ENCODE results near the gene ZNF266. TPM values are rescaled to one million over a fixed set of nuclear protein-coding genes. Genes with fewer than 3 reads are reported as not detected.

Gene ZNF266
- total RNA-seq, 4 donors from 2014 or later, result 12.6 to 49.1 (median 35.4) TPM

DNA sequence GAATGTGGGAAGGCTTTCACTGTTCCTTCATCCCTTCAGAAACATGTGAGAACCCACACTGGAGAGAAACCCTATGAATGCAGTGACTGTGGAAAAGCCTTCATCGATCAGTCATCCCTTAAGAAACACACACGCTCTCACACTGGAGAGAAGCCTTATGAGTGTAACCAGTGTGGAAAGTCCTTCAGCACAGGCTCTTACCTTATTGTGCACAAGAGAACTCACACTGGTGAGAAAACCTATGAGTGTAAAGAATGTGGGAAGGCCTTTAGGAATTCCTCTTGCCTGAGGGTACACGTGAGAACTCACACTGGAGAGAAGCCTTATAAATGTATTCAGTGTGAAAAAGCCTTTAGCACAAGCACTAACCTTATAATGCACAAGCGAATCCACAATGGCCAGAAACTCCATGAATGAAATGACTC is 54.0 kb downstream of the ZNF266 start:
- TF ChIP-seq POLR2A (IDR thresholded peaks at IDR 0.05) (no peak), CTCF (IDR thresholded peaks at IDR 0.05) (no peak)
- no peak overlapping the region for H3K4me3 ChIP-seq
- intact Hi-C loops (cut with DNase I; ENCODE audit: low total_unique reads), result no loop called here

DNA sequence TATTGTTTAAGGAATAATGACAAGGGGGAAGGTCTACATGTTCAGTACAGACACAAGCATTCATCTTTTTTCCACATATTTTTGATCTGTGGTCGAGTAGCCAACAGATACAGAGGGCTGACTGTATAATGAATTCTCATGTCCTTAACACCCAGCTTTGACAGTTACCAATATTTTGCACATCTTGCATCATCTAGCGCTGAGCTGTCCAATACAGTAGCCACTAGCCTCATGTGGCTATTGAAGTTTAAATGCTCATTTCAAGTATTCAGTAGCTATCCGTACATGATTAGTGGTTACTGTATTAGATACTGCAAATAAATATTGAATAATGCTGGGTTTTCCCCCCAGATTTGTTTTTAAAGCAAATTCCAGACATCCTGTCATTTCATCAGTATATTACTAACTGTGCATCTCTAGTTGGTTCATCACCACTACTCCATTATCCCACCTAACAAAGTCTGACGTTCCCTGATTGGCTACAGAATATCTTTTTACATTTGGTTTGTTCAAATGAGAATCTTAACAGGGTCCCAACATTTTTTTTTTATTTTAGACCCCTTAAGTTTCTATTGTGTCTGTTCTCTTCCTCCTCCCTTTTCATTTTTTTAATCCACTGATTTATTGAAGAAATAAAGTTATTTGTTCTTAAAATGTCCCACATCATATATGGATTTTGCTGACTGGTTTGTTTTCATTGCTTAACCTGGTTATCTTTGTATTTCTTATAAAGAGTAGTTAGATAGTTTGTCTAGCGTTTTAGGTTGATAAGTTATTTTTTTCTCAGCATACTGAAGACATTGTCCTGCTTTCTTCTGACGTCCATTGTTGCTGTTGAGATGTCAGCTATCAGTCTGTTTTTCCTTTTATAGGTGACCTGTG is 64.4 kb downstream of the ZNF266 start:
- DNase-seq, result no peak
- Histone ChIP-seq H3K4me1 (no peaks in the 10 kb centered on the region), H3K27me3 (no peaks in the 10 kb centered on the region), H3K27ac (no peak overlapping the region), H3K4me3 (no peak overlapping the region), H3K9me3 (peaks cover 6 to 94% of the 10 kb centered on the region in 2 donors), H3K36me3 (peaks cover 0 to 5% of the 10 kb centered on the region in 2 donors)
- no peak for TF ChIP-seq CTCF (IDR thresholded peaks at IDR 0.05)
- no peak for TF ChIP-seq POLR2A (IDR thresholded peaks at IDR 0.05)
- intact Hi-C loops (cut with DNase I; ENCODE audit: low total_unique reads), result no loop called here

More for the DNA sequence above, 54.0 kb downstream of the ZNF266 start:
- H3K27me3 ChIP-seq, result no peaks in the 10 kb centered on the region
- no peak for DNase-seq
- no peaks in the 10 kb centered on the region for H3K36me3 ChIP-seq
- H3K4me1 ChIP-seq, result no peaks in the 10 kb centered on the region
- peaks cover 0 to 99% of the 10 kb centered on the region in 2 donors for H3K9me3 ChIP-seq
- no peak overlapping the region for H3K27ac ChIP-seq

DNA sequence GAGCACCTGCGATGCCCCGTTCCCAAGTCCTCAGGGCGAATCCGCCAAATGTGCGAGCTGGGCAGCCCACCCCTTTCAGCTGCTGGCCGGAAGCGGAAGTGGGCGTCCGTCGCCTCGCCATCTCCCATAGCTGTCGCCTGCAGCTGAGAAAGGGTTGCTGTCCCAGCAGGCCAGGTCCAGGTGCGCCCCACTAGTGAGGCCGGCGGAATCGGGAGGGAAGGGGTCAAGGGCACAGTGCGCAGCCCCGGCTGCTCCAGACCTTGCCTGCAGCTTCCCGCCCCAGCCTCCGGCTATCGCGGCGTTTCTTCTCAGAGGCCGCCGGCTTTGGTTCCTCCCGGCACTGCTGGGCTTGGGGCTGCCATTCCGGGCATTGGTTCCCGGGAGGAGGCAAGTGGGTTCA is 72.5 kb downstream of the ZNF266 start, which contains the start of gene ZNF177:
Gene ZNF177 (plus strand): TSS at position 109 of the 400 bp plus-strand sequence. CDS start 15,299 bp downstream, outside the sequence.
- no peak for DNase-seq
- H3K27me3 ChIP-seq, result no peaks in the 10 kb centered on the region
- intact Hi-C loops (cut with DNase I; ENCODE audit: low total_unique reads), result no loop called here
- H3K27ac ChIP-seq, result no peak within 1 kb of the TSS
- H3K4me3 ChIP-seq, result no peak within 1 kb of the TSS
- TF ChIP-seq POLR2A (IDR thresholded peaks at IDR 0.05), result no peak
- TF ChIP-seq CTCF (IDR thresholded peaks at IDR 0.05), result no peak
- no peaks in the 10 kb centered on the region for H3K4me1 ChIP-seq
- no peaks in the 10 kb centered on the region for H3K36me3 ChIP-seq
- peaks cover 0 to 31% of the 10 kb centered on the region in 2 donors for H3K9me3 ChIP-seq

Other genes with a start within 250 kb of the ZNF266 start
- gene OR7D4, start 216.0 kb downstream of the ZNF266 start, total RNA-seq, result not detected
- gene OR7E24, start 184.6 kb downstream of the ZNF266 start, total RNA-seq, result not detected
- gene ZNF699, start 125.7 kb downstream of the ZNF266 start, total RNA-seq, result 10 to 100 TPM in 2 of 4 donors, 1 to 10 TPM in 2; 1.8 to 34.6 (median 11.6) TPM
- gene ZNF559, start 111.4 kb downstream of the ZNF266 start, total RNA-seq, result 10 to 100 TPM in 3 of 4 donors, 1 to 10 TPM in 1; 5.3 to 60.1 (median 30.2) TPM
- gene ZNF177, start 72.6 kb downstream of the ZNF266 start, total RNA-seq, result 1 to 10 TPM in 3 of 4 donors, not detected in 1; 4.4 to 8.7 (median 5.8) TPM
- under 1 TPM in 1 of 4 donors, not detected in 3; 0.37 TPM for gene ZNF560, start 63.0 kb upstream of the ZNF266 start, total RNA-seq
- gene ZNF426, start 103.1 kb upstream of the ZNF266 start, total RNA-seq, result 10 to 100 TPM in 3 of 4 donors, 1 to 10 TPM in 1; 5.1 to 47.0 (median 27.0) TPM
- gene ZNF121, start 148.9 kb upstream of the ZNF266 start, total RNA-seq, result 10 to 100 TPM; 17.4 to 76.7 (median 38.6) TPM
- gene ZNF561, start 185.7 kb upstream of the ZNF266 start, total RNA-seq, result 10 to 100 TPM; 17.1 to 80.0 (median 35.4) TPM
- gene ZNF562, start 239.5 kb upstream of the ZNF266 start, total RNA-seq, result 10 to 100 TPM; 14.4 to 85.1 (median 43.5) TPM